K562 (cell line): ENCODE results near the gene TCF3. TPM values are rescaled to one million over a fixed set of nuclear protein-coding genes. Genes with fewer than 3 reads are reported as not detected.

ENCODE experiments used
- CBX1 ChIP-seq: sonication (generic); IDR thresholded peaks from 2 replicates; pipeline ENCODE4 v1.6.1; 2016; ENCODE audit warnings: antibody characterized with exemption, low read depth, mild to moderate bottlenecking
- CXXC5 ChIP-seq: fragments of 250-450 bp; sonication (Bioruptor Pico); IDR thresholded peaks from 2 replicates; pipeline ENCODE4 v1.8.0; 2022; ENCODE audit warnings: inconsistent platforms, mild to moderate bottlenecking, moderate library complexity
- L3MBTL2 ChIP-seq: fragments of 450-650 bp; IDR thresholded peaks from 2 replicates; pipeline ENCODE4 v1.6.1; 2016; ENCODE audit warnings: mild to moderate bottlenecking, moderate library complexity
- LCOR ChIP-seq: sonication (generic); formaldehyde crosslinking; IDR thresholded peaks from 2 replicates; pipeline ENCODE4 v1.8.0; 2022; ENCODE audit warnings: mild to moderate bottlenecking, missing genetic modification reagents
- MAZ ChIP-seq, 2 experiments: fragments of 450-650 bp in 1 of 2; sonication (generic) in 1 of 2; formaldehyde crosslinking; IDR thresholded peaks in 1 of 2; conservative IDR thresholded peaks in 1 of 2; 2 replicates each; pipeline versions ENCODE4 v1.4.0 to v1.5.0; 2020; ENCODE audit warnings: mild to moderate bottlenecking in 1 of 2, missing genetic modification reagents in 1 of 2
- MEIS2 ChIP-seq: fragments of 450-650 bp; IDR thresholded peaks from 2 replicates; pipeline ENCODE4 v1.6.1; 2014; ENCODE audit warnings: mild to moderate bottlenecking; ENCODE audit not compliant: partially characterized antibody
- MTA3 ChIP-seq: fragments of 450-650 bp; formaldehyde crosslinking; IDR thresholded peaks from 2 replicates; pipeline ENCODE4 v1.6.1; 2017; ENCODE audit warnings: mild to moderate bottlenecking, borderline replicate concordance
- NEUROD1 ChIP-seq: fragments of 150-350 bp; IDR thresholded peaks from 2 replicates; pipeline ENCODE4 v1.6.1; 2014; ENCODE audit warnings: borderline replicate concordance, low read length, low read depth; ENCODE audit not compliant: partially characterized antibody
- NFRKB ChIP-seq: fragments of 450-650 bp; IDR thresholded peaks from 2 replicates; pipeline ENCODE4 v1.6.1; 2016; ENCODE audit warnings: low read depth
- PTBP1 ChIP-seq: fragments of 200-400 bp; formaldehyde crosslinking; IDR thresholded peaks from 2 replicates; pipeline ENCODE4 v1.6.1; 2017; ENCODE audit warnings: low read depth, low read length
- RFX1 ChIP-seq: fragments of 450-650 bp; IDR thresholded peaks from 2 replicates; pipeline ENCODE4 v1.6.1; 2016; ENCODE audit warnings: mild to moderate bottlenecking, moderate library complexity
- SAFB2 ChIP-seq: fragments of 200-400 bp; formaldehyde crosslinking; IDR thresholded peaks from 2 replicates; pipeline ENCODE4 v1.6.1; 2018; ENCODE audit warnings: borderline replicate concordance, low read length, low read depth, moderate library complexity; ENCODE audit not compliant: severe bottlenecking
- SMARCA4 ChIP-seq: fragments of 450-650 bp; IDR thresholded peaks from 2 replicates; pipeline ENCODE4 v1.6.1; 2016
- ZC3H8 ChIP-seq: fragments of 450-650 bp; IDR thresholded peaks from 2 replicates; pipeline ENCODE4 v1.6.1; 2017
- ZFP36 ChIP-seq: fragments of 150-350 bp; IDR thresholded peaks from 2 replicates; pipeline ENCODE4 v1.6.1; 2018; ENCODE audit warnings: low read length, low read depth; ENCODE audit not compliant: partially characterized antibody
- polyA plus RNA-seq, 8 experiments: library from polyadenylated mRNA; depleted of rRNA in 4 of 8; stranded (reverse) in 5 of 8; unstranded in 3 of 8; fragments of >200 nt; fragmentation: Nextera tagmentation in 2 of 8; fragmentation: Illumina TruSeq in 1 of 8; extraction: Ambion mirVana in 2 of 8; extraction: Trizol in 1 of 8; gene quantifications; 2 replicates each; pipeline versions ENCODE4 v1.2.1 to v1.2.3, GENCODE V29; 2011 to 2014; ENCODE audit warnings: inconsistent platforms in 1 of 8, missing spikeins in 1 of 8
- total RNA-seq, 7 experiments: library from RNA; depleted of rRNA in 6 of 7; stranded (reverse); fragments of >200 nt in 6 of 7; fragmentation: Illumina TruSeq in 2 of 7; extraction: Trizol in 2 of 7; gene quantifications; 2 replicates each; pipeline versions ENCODE4 v1.2.1 to v1.2.3, GENCODE V29; 2011 to 2021; ENCODE audit warnings: low replicate concordance in 1 of 7
- TF ChIP-seq, protein P1 (sequence below): fragments of 450-650 bp; conservative IDR thresholded peaks from 2 replicates; pipeline ENCODE4 v1.6.1; 2016; ENCODE audit warnings: missing genetic modification characterization, low read depth, mild to moderate bottlenecking, control low read depth, missing compliant biosample characterization
- TF ChIP-seq, protein P2 (sequence below): fragments of 450-650 bp; IDR thresholded peaks from 2 replicates; pipeline ENCODE4 v1.6.1; 2016; ENCODE audit warnings: antibody characterized with exemption
- TF ChIP-seq, protein P3 (sequence below), 3 experiments: fragments of 200-800 bp in 1 of 3; sonication (Bioruptor generic) in 1 of 3; sonication (generic) in 1 of 3; formaldehyde crosslinking in 1 of 3; IDR thresholded peaks; 2 replicates each; pipeline versions ENCODE4 v1.6.1 to v1.8.0; 2016 to 2022; ENCODE audit warnings: mild to moderate bottlenecking in 2 of 3, missing compliant biosample characterization in 2 of 3, missing genetic modification characterization in 2 of 3, missing genetic modification reagents in 1 of 3
- TF ChIP-seq, protein P4 (sequence below): sonication (generic); formaldehyde crosslinking; IDR thresholded peaks from 2 replicates; pipeline ENCODE4 v1.8.0; 2022; ENCODE audit warnings: mild to moderate bottlenecking, missing genetic modification reagents
- TF ChIP-seq, protein P5 (sequence below): fragments of 200-800 bp; sonication (Bioruptor generic); IDR thresholded peaks from 2 replicates; pipeline ENCODE4 v1.6.1; 2017; ENCODE audit warnings: missing genetic modification characterization, missing compliant biosample characterization

The TCF3 gene
- total and polyA plus RNA-seq, 9 of the 15 experiments (the other 6 are each of a cell fraction or from before 2014, with no cell fraction given): 5.6 to 259 (median 84.0) TPM

DNA sequence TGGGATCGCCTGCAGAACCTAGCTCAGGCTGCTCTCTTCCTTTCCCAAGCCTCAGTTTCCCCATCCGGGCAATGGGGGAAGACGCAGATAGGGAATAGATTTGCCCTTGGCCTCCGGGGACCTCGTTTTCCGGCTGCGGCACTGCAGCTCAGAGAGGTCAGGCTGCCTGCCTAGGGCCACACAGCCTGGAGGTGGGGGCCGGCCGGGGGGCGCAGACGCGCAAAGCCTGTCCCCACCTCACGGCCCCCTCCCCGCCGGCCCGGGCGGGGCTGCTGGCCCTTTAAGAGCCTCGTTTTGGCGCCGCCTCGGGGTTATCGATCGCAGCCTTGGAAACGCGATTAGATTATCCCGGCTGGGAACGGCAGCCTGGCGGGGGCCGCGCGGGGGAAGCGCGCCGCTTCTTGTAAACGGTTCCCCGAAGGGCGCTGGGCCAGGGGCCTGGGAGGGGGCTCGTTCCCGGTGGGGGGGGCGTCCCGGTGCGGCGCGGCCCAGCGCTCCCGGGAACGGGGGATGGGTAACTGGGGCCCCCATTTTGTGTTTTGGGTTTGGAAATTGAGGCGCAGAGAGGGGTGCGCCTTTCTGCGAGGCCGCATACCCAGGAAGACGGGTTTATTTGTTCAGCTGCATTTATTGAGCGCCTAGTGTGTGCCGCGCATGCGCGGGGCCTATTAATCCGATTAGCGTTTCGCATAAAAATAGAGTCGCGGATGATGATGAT, 23.4 kb upstream of the TCF3 start (continued):
- TF ChIP-seq, protein P1, sequence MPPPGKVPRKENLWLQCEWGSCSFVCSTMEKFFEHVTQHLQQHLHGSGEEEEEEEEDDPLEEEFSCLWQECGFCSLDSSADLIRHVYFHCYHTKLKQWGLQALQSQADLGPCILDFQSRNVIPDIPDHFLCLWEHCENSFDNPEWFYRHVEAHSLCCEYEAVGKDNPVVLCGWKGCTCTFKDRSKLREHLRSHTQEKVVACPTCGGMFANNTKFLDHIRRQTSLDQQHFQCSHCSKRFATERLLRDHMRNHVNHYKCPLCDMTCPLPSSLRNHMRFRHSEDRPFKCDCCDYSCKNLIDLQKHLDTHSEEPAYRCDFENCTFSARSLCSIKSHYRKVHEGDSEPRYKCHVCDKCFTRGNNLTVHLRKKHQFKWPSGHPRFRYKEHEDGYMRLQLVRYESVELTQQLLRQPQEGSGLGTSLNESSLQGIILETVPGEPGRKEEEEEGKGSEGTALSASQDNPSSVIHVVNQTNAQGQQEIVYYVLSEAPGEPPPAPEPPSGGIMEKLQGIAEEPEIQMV (tag): no peak
- TF ChIP-seq NEUROD1 (peak; percentile 46), PTBP1 (peak; percentile 79; the same call in 1 of the 2 replicates), RFX1 (peak; percentile 67; the same call in 1 of the 2 replicates), MTA3 (peak; percentile 40; the same call in 1 of the 2 replicates), SAFB2 (no peak), CXXC5 (CRISPR knock-in tag) (peak; percentile 77), ZFP36 (peak; percentile 91), SMARCA4 (0 out of 2 replicates have a peak, but pooled peaks have one; percentile 23), LCOR (CRISPR knock-in tag) (peak; percentile 31; the same call in 1 of the 2 replicates), L3MBTL2 (0 out of 2 replicates have a peak, but pooled peaks have one; percentile 11), MEIS2 (peak; percentile 29), MAZ (CRISPR knock-in tag; conservative IDR thresholded peaks at IDR 0.05 in 1 of 2, IDR thresholded peaks at IDR 0.05 in 1 of 2) (peak; percentile 41 to 65; a peak in 2 of 4 replicates), ZC3H8 (no peak), CBX1 (0 out of 2 replicates have a peak, but pooled peaks have one; percentile 66), NFRKB (no peak)
- TF ChIP-seq, protein P2, sequence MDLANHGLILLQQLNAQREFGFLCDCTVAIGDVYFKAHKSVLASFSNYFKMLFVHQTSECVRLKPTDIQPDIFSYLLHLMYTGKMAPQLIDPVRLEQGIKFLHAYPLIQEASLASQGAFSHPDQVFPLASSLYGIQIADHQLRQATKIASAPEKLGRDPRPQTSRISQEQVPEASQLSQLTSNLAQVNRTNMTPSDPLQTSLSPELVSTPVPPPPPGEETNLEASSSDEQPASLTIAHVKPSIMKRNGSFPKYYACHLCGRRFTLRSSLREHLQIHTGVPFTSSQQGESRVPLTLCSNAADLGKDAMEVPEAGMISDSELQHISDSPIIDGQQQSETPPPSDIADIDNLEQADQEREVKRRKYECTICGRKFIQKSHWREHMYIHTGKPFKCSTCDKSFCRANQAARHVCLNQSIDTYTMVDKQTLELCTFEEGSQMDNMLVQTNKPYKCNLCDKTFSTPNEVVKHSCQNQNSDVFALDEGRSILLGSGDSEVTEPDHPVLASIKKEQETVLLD: peak; percentile 74
- TF ChIP-seq, protein P3, sequence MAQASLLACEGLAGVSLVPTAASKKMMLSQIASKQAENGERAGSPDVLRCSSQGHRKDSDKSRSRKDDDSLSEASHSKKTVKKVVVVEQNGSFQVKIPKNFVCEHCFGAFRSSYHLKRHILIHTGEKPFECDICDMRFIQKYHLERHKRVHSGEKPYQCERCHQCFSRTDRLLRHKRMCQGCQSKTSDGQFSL (CRISPR knock-in tag; IDR thresholded peaks at IDR 0.05): 0 out of 2 replicates have a peak, but pooled peaks have one; percentile 36
- TF ChIP-seq, protein P3 (tag; IDR thresholded peaks at IDR 0.05): no peak
- TF ChIP-seq, protein P4, sequence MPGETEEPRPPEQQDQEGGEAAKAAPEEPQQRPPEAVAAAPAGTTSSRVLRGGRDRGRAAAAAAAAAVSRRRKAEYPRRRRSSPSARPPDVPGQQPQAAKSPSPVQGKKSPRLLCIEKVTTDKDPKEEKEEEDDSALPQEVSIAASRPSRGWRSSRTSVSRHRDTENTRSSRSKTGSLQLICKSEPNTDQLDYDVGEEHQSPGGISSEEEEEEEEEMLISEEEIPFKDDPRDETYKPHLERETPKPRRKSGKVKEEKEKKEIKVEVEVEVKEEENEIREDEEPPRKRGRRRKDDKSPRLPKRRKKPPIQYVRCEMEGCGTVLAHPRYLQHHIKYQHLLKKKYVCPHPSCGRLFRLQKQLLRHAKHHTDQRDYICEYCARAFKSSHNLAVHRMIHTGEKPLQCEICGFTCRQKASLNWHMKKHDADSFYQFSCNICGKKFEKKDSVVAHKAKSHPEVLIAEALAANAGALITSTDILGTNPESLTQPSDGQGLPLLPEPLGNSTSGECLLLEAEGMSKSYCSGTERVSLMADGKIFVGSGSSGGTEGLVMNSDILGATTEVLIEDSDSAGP (CRISPR knock-in tag): peak; percentile 96
- TF ChIP-seq, protein P5, sequence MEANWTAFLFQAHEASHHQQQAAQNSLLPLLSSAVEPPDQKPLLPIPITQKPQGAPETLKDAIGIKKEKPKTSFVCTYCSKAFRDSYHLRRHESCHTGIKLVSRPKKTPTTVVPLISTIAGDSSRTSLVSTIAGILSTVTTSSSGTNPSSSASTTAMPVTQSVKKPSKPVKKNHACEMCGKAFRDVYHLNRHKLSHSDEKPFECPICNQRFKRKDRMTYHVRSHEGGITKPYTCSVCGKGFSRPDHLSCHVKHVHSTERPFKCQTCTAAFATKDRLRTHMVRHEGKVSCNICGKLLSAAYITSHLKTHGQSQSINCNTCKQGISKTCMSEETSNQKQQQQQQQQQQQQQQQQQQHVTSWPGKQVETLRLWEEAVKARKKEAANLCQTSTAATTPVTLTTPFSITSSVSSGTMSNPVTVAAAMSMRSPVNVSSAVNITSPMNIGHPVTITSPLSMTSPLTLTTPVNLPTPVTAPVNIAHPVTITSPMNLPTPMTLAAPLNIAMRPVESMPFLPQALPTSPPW: peak; percentile 88
